ENCODE results near the gene HOXA10.

- TF ChIP-seq CTCF (IDR thresholded peaks at IDR 0.05; ENCODE audit: insufficient read depth, low read length) (no peak), SPI1 (IDR thresholded peaks at IDR 0.05; ENCODE audit: borderline replicate concordance, low read depth) (no peak), GABPA (IDR thresholded peaks at IDR 0.05; ENCODE audit: low read depth) (no peak)
Measured at GRCh38 chr7:27121684-27122076, 52.4 kb downstream of the HOXA10 start.
